ENCODE results near the gene PLXNA1.
A peak's percentile ranks its signal among the peaks of the same experiment; 100 is the strongest.

The PLXNA1 gene

DNA sequence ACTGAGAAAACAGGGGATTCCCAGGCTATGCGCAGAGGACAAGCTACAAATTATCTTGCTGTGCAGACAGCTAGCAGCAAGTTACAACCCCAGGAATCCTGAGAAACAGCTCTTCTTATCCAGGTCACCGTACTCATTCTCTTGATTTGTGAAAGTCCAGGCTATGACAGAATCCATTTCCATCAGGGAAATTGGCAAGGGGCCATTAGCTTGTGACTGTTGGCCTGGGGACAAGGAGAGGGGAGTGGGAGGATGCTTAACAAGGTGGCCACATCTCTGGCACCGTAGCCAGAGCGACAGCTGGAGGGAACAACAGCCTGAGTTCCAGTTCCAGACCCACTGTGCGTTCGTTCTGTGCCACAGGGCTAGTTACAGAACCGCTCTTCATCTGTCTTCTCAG is 44.9 kb upstream of the PLXNA1 start:
- TF ChIP-seq CTCF (IDR thresholded peaks at IDR 0.05; ENCODE audit: borderline replicate concordance, insufficient read depth, low read depth, low read length) = no peak
- H3K4me3 ChIP-seq (ENCODE audit: low read depth, low read length) = no peak overlapping the region

DNA sequence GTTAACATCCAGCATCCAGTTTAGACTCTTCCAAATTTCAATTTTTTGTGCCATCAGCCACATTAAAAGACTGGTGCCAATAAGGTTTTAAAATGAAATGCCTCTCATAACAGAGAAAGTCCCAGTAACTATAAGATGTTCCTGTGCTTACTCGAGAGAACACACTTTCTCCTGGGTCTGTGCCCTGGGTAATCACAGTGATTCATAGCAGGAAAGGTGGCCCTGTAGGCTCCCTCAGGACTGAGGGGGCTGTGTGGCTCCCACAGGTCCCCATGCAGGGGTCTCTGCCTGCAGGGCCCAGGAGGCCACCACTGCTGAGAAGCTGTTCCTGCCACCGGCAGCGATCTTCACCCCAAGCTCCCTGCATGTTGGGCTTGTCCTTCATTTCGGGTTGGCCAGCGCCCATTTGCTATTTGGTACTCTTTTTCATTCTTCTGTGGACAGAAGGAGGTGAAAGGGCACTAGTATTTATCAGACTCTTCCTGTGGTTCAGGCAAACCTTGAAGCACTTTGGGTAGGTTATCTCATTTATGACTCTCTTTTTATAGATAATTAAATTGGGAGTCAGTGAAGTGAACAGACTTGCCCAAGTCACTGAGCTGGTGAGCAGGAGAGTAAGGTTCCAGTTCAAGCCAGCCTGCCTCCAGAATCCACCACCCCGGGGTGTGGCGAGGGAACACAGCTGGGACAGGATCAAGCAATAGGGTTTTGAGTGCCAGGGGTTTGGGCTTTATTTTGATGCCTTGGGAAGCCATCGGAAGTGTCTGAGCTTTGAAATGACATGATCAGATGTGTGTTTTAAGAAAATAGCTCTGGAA is 44.2 kb upstream of the PLXNA1 start:
- TF ChIP-seq CTCF (IDR thresholded peaks at IDR 0.05; ENCODE audit: borderline replicate concordance, insufficient read depth, low read depth, low read length) = no peak
- H3K4me3 ChIP-seq (ENCODE audit: low read depth, low read length) = no peak overlapping the region

GRCh38 chr3:126939338-126939718 is 43.6 kb upstream of the PLXNA1 start:
- no peak overlapping the region for H3K4me3 ChIP-seq (ENCODE audit: low read depth, low read length)
- TF ChIP-seq CTCF (IDR thresholded peaks at IDR 0.05; ENCODE audit: borderline replicate concordance, insufficient read depth, low read depth, low read length) = 0 out of 2 replicates have a peak, but pooled peaks have one; percentile 4

DNA sequence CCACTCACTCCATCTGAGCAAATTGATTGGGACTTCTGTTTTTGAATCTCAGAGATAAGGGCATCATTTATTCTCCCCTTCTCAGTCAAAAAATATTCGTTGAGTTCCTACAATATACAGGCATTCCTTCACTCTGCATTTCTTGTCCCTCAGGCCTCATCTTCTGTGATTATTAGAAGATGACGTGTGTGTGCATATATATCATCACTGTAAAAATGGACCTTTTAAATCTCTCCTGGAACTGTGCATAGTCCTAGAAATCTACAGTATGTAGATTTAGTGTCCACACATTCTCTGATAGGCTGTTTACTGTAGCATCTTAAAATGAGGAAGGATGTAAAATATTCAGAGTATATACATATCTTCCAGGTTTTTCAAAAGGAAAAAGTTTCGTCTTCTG is 43.2 kb upstream of the PLXNA1 start:
- no peak overlapping the region for H3K4me3 ChIP-seq (ENCODE audit: low read depth, low read length)
- TF ChIP-seq CTCF (IDR thresholded peaks at IDR 0.05; ENCODE audit: borderline replicate concordance, insufficient read depth, low read depth, low read length) = no peak

GRCh38 chr3:126941721-126942270 is 41.1 kb upstream of the PLXNA1 start:
- TF ChIP-seq CTCF (IDR thresholded peaks at IDR 0.05; ENCODE audit: borderline replicate concordance, insufficient read depth, low read depth, low read length) = no peak
- no peak overlapping the region for H3K4me3 ChIP-seq (ENCODE audit: low read depth, low read length)

DNA sequence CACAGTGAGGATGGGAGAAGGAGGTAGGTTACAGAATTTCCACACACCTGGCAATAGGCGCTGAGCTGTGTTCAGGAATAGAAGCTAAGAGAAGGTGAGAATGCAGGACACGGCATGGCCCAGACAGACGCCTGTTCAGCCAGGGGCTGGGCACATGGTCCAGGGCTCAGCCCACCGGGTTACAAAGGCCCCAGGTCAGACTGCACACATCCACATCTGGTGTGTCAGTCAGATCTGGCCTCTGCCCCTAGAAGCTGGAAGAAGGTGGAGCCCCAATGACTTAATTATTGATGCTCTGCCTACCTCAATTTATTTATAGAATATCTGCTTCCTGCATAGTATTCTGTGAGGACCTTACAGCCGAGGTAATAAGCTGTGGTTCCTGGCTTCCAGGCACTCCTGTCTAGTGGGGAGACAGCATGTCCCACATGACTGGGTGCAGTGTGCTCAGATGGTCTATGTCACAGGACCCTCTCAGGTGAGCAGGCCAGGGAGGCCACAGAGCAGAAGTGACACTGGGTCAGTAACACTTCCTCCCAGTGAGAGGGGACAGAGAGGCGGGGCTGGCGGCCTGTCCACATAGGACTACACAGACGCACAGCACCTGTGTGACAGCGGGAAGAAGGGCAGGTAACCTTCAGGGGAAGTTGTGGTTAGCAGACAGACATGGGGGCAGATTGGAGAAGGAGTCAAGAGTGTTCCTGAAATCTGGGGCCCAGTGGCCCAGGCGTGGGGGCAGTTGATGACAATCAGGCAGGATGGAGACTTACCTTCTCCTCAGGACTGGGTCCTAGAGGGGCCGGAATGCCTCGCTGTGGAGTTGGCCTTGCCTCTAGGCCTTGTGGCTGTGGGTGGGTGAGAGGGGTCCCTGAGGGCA is 38.6 kb upstream of the PLXNA1 start:
- TF ChIP-seq CTCF (IDR thresholded peaks at IDR 0.05; ENCODE audit: borderline replicate concordance, insufficient read depth, low read depth, low read length) = no peak
- no peak overlapping the region for H3K4me3 ChIP-seq (ENCODE audit: low read depth, low read length)
